HG02763 (cell line): ENCODE measurements around the gene TBX2.
"Not testable (repeated sequence)": the region's sequence is repeated elsewhere in the genome, so short reads cannot be mapped to it uniquely, and the experiment has no call there.

Experiments used
- ATAC-seq: cut with Tn5 transposase; IDR thresholded peaks from one replicate; pipeline ENCODE4 v1.9.1; 2021; ENCODE audit warnings: mild to moderate bottlenecking, moderate library complexity; ENCODE audit not compliant: unreplicated experiment

The TBX2 gene

GRCh38 chr17:61399131-61400065 lies at the start of gene TBX2:
Gene TBX2 (plus strand): TSS chr17:61399843. CDS start chr17:61400177, 334 bp downstream.
- ATAC-seq: no peak

GRCh38 chr17:61351745-61352407 lies 47.8 kb upstream of the TBX2 start:
- no peak for ATAC-seq

GRCh38 chr17:61352408-61352770 lies 47.3 kb upstream of the TBX2 start:
- ATAC-seq: no peak

- ATAC-seq: no peak
Measured at GRCh38 chr17:61352781-61353491, 46.7 kb upstream of the TBX2 start.

- no peak for ATAC-seq
Measured at GRCh38 chr17:61353615-61354014, 46.0 kb upstream of the TBX2 start.

GRCh38 chr17:61354895-61355874 lies 44.5 kb upstream of the TBX2 start:
- no peak for ATAC-seq

- ATAC-seq: not testable (repeated sequence)
Measured at GRCh38 chr17:61357061-61357460, 42.6 kb upstream of the TBX2 start.

GRCh38 chr17:61359513-61359912 lies 40.1 kb upstream of the TBX2 start:
- ATAC-seq: not testable (repeated sequence)

- no peak for ATAC-seq
Measured at GRCh38 chr17:61360318-61360943, 39.2 kb upstream of the TBX2 start.

GRCh38 chr17:61361084-61361483 lies 38.6 kb upstream of the TBX2 start:
- ATAC-seq: no peak

- no peak for ATAC-seq
Measured at GRCh38 chr17:61362396-61362795, 37.2 kb upstream of the TBX2 start.

- no peak for ATAC-seq
Measured at GRCh38 chr17:61362852-61363600, 36.6 kb upstream of the TBX2 start.

- no peak for ATAC-seq
Measured at GRCh38 chr17:61363601-61364462, 35.8 kb upstream of the TBX2 start.

- ATAC-seq: no peak
Measured at GRCh38 chr17:61364463-61364846, 35.2 kb upstream of the TBX2 start.

- no peak for ATAC-seq
Measured at GRCh38 chr17:61366076-61366714, 33.4 kb upstream of the TBX2 start.

- no peak for ATAC-seq
Measured at GRCh38 chr17:61366715-61367413, 32.8 kb upstream of the TBX2 start.
